ENCODE data around the gene MRTFA.
A peak's percentile ranks its signal among the peaks of the same experiment; 100 is the strongest.
"Not testable (repeated sequence)": the region's sequence is repeated elsewhere in the genome, so short reads cannot be mapped to it uniquely, and the experiment has no call there.

Gene MRTFA

DNA sequence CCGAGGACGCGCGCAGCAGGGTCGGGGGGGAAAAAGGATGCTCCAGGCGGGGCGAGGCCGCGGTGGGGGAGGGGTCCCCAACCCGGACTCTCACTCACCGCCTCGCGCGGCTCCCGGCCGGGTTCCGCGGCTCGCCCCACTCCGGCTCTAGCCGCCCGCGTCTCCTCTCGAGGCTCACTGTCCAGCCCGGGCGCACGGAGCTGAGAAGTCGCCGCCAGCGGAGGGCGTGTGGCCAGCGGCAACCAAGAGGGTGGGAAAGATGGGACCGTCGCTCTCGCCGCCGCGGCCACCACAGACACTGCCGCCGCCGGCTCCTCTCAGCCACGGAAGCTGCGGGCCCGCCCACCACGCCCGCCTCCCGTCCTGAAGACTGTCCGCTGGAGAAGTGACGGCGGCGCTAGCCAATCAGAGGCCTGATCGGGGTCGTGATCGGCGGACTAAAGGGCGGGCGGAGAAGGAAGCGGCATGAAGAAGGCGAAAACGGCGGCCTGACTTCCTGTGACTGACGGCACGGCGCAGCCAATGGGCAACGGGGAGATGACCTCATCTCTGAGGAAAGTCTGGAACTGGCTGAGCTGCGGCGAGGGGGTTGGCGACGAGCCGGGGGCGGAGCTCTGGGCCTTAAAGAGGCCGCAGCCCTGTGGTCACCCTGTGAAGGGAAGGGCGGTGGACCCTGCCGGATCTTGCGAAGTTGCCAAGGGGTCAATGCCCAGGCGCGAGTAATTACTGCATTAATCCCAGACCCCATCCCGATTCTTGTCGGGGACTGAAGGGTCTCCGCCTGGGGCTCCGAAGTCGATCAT is at the start of gene MRTFA:
MRTFA (minus strand) TSS at position 340 of the 803 bp plus-strand sequence.
- DNase-seq: peak; percentile 100
- TF ChIP-seq GATA1 (IDR thresholded peaks at IDR 0.05; ENCODE audit: low read depth, low read length) (no peak), POLR2A (IDR thresholded peaks at IDR 0.05; ENCODE audit: low read length) (peak; percentile 89)

- no peak for DNase-seq
- TF ChIP-seq POLR2A (IDR thresholded peaks at IDR 0.05; ENCODE audit: low read length): no peak
- TF ChIP-seq GATA1 (IDR thresholded peaks at IDR 0.05; ENCODE audit: low read depth, low read length): no peak
These were observed 48.9 kb upstream of the MRTFA start for GRCh38 chr22:40685406-40685805.

- DNase-seq: no peak
These were observed 48.2 kb upstream of the MRTFA start for GRCh38 chr22:40684728-40685127.

DNA sequence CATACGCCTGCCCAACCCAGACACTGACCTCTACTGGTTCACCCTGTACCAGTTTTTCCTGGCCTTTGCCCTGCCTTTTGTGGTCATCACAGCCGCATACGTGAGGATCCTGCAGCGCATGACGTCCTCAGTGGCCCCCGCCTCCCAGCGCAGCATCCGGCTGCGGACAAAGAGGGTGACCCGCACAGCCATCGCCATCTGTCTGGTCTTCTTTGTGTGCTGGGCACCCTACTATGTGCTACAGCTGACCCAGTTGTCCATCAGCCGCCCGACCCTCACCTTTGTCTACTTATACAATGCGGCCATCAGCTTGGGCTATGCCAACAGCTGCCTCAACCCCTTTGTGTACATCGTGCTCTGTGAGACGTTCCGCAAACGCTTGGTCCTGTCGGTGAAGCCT is 44.9 kb upstream of the MRTFA start:
- DNase-seq: no peak
- TF ChIP-seq POLR2A (IDR thresholded peaks at IDR 0.05; ENCODE audit: low read length): no peak
- TF ChIP-seq GATA1 (IDR thresholded peaks at IDR 0.05; ENCODE audit: low read depth, low read length): no peak

More at GRCh38 chr22:40684728-40685127, 48.2 kb upstream of the MRTFA start:
- TF ChIP-seq GATA1 (IDR thresholded peaks at IDR 0.05; ENCODE audit: low read depth, low read length): no peak
- no peak for TF ChIP-seq POLR2A (IDR thresholded peaks at IDR 0.05; ENCODE audit: low read length)

DNA sequence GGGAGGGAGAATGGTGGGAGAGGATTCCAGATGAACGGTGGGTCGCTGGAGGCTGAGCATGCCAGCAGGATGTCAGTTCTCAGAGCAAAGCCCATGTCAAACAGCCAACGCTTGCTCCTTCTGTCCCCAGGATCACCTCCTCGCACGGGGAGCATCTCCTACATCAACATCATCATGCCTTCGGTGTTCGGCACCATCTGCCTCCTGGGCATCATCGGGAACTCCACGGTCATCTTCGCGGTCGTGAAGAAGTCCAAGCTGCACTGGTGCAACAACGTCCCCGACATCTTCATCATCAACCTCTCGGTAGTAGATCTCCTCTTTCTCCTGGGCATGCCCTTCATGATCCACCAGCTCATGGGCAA is 44.3 kb upstream of the MRTFA start:
- TF ChIP-seq GATA1 (IDR thresholded peaks at IDR 0.05; ENCODE audit: low read depth, low read length): no peak
- TF ChIP-seq POLR2A (IDR thresholded peaks at IDR 0.05; ENCODE audit: low read length): no peak
- no peak for DNase-seq

DNA sequence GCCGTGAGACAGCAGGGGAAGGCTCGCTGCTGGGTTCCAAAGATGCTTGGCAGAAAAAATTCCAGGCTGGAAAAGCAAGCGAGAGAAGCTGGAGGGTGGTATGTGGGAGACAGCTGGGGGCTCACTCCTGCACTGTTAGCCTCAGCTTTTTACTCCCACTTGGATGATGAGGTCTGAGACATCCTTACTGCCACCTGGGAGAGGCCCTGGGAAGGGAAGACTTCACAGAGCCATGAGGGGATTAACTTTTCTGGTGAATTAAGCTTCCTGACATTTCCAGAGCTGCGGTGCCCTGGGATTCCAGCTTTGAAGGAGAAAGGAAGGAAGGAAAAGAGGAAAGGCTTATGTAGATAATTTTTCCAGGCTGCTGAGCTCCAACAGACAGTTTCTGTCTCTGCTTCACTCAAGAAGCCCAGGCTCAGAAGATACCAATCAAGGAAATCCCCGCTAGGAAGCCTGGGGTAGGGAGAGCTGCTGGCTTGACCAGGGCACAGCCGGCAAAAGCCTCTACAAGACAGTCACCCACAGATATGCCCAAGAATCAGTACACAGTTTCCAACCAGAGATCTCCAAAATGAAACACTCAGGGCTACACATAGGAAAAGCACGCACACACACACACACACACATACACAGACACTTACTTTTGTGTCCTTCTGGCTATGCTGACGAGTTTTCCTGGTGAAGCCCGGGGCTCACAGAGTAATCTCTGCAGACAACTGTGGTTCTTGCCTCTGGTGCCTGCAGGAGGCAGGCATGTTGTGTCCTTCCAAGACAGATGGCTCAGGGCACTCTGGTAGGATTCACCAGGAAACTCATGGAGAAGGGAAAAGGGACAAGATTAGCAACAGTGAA is 43.7 kb upstream of the MRTFA start:
- no peak for DNase-seq
- TF ChIP-seq POLR2A (IDR thresholded peaks at IDR 0.05; ENCODE audit: low read length) (no peak), GATA1 (IDR thresholded peaks at IDR 0.05; ENCODE audit: low read depth, low read length) (no peak)

GRCh38 chr22:40679249-40679963 is 42.9 kb upstream of the MRTFA start, which contains the start of gene MCHR1:
Gene MCHR1, plus strand, starts transcription at chr22:40679484. Its CDS starts 169 bp downstream, at chr22:40679653.
- no peak for DNase-seq
- no peak for TF ChIP-seq GATA1 (IDR thresholded peaks at IDR 0.05; ENCODE audit: low read depth, low read length)
- no peak for TF ChIP-seq POLR2A (IDR thresholded peaks at IDR 0.05; ENCODE audit: low read length)

GRCh38 chr22:40678493-40679248 is 42.2 kb upstream of the MRTFA start:
- TF ChIP-seq GATA1 (IDR thresholded peaks at IDR 0.05; ENCODE audit: low read depth, low read length) (no peak), POLR2A (IDR thresholded peaks at IDR 0.05; ENCODE audit: low read length) (no peak)
- DNase-seq: no peak

- TF ChIP-seq GATA1 (IDR thresholded peaks at IDR 0.05; ENCODE audit: low read depth, low read length): no peak
- TF ChIP-seq POLR2A (IDR thresholded peaks at IDR 0.05; ENCODE audit: low read length): no peak
- no peak for DNase-seq
These were observed 40.1 kb upstream of the MRTFA start for GRCh38 chr22:40676644-40677043.

DNA sequence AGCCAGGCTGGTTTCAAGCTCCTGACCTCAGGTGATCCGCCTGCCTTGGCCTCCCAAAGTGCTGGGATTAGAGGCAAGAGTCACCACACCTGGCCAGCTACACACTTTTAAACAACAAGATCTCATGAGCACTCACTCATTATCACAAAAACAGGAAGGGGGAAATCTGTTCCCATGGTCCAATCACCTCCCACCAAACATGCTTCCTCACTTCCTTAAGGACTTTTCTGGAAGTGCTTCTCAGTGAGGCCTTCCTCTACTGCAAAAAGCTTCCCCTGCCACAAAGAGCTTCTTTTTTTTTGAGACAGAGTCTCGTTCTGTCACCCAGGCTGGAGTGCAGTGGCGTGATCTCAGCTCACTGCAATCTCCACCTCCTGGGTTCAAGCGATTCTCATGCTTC is 39.6 kb upstream of the MRTFA start:
- not testable (repeated sequence) for DNase-seq

DNA sequence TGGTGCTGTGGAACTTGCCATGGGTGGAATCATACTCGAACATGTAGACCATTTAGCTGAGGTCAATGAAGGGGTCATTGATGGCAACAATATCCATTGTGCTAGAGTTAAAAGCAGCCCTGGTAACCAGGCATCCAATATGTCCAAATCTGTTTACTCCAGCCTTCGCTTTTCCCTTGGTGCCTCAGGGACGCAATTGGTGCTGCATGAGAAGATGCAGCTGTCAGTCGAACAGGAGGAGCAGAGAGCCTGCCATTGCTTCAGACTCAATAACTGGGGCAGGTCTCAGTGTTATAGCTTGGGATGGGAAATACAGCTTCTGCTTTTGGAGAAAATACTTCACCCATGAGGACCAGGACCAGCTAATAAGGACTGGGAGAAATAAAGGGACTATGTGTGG is 37.8 kb upstream of the MRTFA start:
- TF ChIP-seq GATA1 (IDR thresholded peaks at IDR 0.05; ENCODE audit: low read depth, low read length) (no peak), POLR2A (IDR thresholded peaks at IDR 0.05; ENCODE audit: low read length) (no peak)
- DNase-seq: no peak

GRCh38 chr22:40673017-40673416 is 36.5 kb upstream of the MRTFA start:
- DNase-seq: no peak
- TF ChIP-seq GATA1 (IDR thresholded peaks at IDR 0.05; ENCODE audit: low read depth, low read length) (no peak), POLR2A (IDR thresholded peaks at IDR 0.05; ENCODE audit: low read length) (no peak)

DNA sequence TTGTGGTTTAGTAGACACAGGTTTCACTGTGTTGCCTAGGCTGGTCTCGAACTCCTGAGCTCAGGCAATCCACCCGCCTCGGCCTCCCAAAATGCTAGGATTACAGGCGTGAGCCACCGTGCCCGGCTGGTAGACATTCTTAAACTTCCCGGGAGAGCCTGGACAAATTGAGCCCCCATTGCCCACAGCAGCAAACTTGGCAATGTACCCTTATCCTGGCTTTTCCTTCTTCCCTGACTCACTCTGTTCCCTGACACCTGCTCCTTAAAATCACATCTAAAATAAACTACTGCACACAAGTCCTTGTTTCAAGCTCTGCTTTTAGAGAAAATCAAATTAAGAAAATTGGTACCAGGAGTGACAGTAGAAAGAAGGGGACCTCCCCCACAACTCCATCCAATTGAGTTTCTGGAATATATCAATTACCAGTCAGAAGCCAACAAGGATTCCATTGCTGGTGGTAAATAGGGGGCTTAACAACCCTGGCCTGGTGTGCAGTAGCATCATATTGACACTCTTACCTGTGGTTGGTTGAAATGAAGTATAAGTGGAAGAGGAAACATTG is 35.4 kb upstream of the MRTFA start:
- TF ChIP-seq GATA1 (IDR thresholded peaks at IDR 0.05; ENCODE audit: low read depth, low read length): no peak
- TF ChIP-seq POLR2A (IDR thresholded peaks at IDR 0.05; ENCODE audit: low read length): no peak
- DNase-seq: no peak

Measured in erythroblast (primary cell).